Measurements from ENCODE around the gene IRF2BP1. TPM values are rescaled to one million over a fixed set of nuclear protein-coding genes. Genes with fewer than 3 reads are reported as not detected.

IRF2BP1 gene
- total RNA-seq, 1 experiment from 2014 or later, result 36.9 TPM

DNA sequence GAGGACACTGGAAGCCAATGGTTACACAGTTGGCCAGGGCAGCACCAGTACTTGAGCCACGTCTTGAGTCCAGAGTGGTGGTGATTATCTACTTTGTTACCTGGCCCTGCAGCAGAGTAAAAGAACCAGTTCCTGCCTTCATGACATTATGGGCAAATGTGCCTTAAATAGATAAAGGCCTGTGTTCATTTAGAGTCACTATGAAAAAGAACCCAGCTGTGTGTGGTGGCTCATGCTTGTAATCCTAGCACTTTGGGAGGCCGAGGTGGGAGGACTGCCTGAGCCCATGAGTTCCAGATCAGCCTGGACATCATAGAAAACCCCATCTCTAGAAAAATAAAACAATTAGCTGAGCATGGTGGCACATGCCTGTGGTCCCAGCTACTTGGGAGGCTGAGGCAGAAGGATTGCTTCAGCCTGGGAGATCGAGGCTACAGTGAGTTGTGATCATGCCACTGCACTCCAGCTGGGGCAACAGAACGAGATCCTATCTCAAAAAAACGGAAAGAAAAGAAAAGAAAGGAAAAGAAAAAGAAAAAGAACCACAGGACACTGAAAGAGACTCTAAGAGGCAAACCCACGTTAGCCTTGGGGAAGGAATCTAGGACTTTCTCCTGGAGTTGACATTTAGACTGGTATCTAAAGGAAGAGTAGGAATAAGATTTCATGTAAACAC lies 3.4 kb upstream of the IRF2BP1 start:
- Mint-ChIP-seq H3K4me3 (ENCODE audit: low read depth, unreplicated experiment) (no peak overlapping the region), H3K27me3 (ENCODE audit: unreplicated experiment) (no peaks in the 10 kb centered on the region), H3K36me3 (ENCODE audit: insufficient read depth, unreplicated experiment) (peaks cover 30% of the 10 kb centered on the region), H3K27ac (ENCODE audit: unreplicated experiment) (no peak overlapping the region), H3K9me3 (ENCODE audit: low read depth, unreplicated experiment) (no peaks in the 10 kb centered on the region), H3K4me1 (ENCODE audit: low read depth, unreplicated experiment) (no peaks in the 10 kb centered on the region)
- CTCF ChIA-PET, result no interaction called here
- TF ChIP-seq, protein P1, sequence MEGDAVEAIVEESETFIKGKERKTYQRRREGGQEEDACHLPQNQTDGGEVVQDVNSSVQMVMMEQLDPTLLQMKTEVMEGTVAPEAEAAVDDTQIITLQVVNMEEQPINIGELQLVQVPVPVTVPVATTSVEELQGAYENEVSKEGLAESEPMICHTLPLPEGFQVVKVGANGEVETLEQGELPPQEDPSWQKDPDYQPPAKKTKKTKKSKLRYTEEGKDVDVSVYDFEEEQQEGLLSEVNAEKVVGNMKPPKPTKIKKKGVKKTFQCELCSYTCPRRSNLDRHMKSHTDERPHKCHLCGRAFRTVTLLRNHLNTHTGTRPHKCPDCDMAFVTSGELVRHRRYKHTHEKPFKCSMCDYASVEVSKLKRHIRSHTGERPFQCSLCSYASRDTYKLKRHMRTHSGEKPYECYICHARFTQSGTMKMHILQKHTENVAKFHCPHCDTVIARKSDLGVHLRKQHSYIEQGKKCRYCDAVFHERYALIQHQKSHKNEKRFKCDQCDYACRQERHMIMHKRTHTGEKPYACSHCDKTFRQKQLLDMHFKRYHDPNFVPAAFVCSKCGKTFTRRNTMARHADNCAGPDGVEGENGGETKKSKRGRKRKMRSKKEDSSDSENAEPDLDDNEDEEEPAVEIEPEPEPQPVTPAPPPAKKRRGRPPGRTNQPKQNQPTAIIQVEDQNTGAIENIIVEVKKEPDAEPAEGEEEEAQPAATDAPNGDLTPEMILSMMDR (IDR thresholded peaks at IDR 0.05; ENCODE audit: unreplicated experiment), result no peak
- intact Hi-C loops (cut with micrococcal nuclease; ENCODE audit: unreplicated experiment), result no loop called here
- no TSS peak for BruUV-seq (replicated peaks)
- no peak for DNase-seq

DNA sequence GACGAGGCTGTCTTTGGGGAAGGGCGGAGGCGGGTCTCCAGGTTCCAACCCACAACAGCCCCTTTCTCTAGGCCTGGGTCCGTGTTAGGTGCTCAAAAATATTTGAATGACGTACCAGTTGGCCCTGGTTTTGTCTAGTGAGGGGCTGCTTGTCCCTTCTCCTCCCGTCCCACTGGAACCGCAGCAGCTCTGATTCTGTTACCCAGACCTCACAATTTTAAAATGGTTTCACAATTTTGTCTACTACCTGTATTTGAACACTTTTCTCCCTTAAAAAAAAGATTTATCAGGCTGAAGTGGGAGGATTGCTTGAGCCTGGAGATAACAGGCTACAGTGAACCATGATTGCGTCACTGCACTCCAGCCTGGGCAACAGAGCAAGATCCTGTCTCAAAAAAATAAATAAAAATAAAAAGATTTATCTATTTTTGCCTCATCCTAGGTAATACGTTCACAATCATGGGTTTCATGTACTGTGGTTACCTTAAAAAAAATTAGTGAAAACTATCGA lies 1.3 kb upstream of the IRF2BP1 start:
- peaks cover 47% of the 10 kb centered on the region for H3K36me3 Mint-ChIP-seq (ENCODE audit: insufficient read depth, unreplicated experiment)
- no TSS peak for BruUV-seq (replicated peaks)
- intact Hi-C loops (cut with micrococcal nuclease; ENCODE audit: unreplicated experiment), result no loop called here
- CTCF ChIA-PET, result no interaction called here
- H3K27me3 Mint-ChIP-seq (ENCODE audit: unreplicated experiment), result no peaks in the 10 kb centered on the region
- peak overlapping the region; percentile 71 for H3K27ac Mint-ChIP-seq (ENCODE audit: unreplicated experiment)
- DNase-seq, result no peak
- H3K4me1 Mint-ChIP-seq (ENCODE audit: low read depth, unreplicated experiment), result peaks cover 9% of the 10 kb centered on the region
- no peaks in the 10 kb centered on the region for H3K9me3 Mint-ChIP-seq (ENCODE audit: low read depth, unreplicated experiment)
- TF ChIP-seq, protein P1 (IDR thresholded peaks at IDR 0.05; ENCODE audit: unreplicated experiment), result no peak
- H3K4me3 Mint-ChIP-seq (ENCODE audit: low read depth, unreplicated experiment), result peak overlapping the region; percentile 82

DNA sequence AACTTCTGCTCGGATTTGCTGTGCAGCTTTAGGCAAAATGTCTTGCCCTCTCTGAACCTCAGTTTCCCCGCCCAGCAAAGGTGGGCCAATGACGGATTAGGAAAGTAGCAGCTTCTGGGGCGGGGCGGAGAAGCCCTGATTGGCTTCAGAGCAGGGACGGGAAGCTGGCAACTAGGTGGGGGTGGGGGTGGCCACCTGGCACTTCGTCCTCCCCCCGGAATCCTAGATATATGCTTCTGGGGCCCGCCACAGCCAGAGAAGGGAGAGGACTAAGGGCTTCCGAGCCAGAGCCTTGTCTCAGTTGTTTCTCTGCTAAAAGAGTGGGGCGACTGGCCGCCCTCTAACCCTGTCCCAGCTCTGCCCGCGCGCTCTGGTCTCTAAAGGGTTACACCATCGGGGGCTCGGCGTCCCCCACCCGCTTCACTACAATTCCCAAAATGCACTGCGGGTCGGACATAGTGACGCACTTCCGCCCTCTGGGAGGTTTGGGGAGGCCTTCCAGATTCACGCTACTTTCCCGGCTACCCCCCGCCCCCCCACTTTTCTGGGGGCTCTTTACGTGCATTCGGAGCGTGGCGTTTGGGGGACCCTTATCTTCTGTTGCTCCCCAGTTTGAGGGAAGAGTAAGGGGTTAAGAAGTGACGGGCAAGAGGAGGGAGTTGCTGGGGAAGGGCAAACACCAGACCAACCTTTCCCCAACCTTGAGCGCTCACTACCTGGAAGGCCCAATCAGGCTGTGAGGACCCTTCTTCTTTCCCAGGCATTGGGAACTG lies 672 bp upstream of the IRF2BP1 start:
- CTCF ChIA-PET, result interaction anchor here (0.6 to 2.2 kb wide), 6 partner anchors 16 to 418 kb away, joined by 3 to 8 read pairs (median 3); partner anchors contain the start of genes CCDC61, FOXA3, MYPOP and SNRPD2
- H3K4me1 Mint-ChIP-seq (ENCODE audit: low read depth, unreplicated experiment), result peaks cover 16% of the 10 kb centered on the region
- no TSS peak for BruUV-seq (replicated peaks)

More for the DNA sequence above, 672 bp upstream of the IRF2BP1 start:
- TF ChIP-seq, protein P1 (IDR thresholded peaks at IDR 0.05; ENCODE audit: unreplicated experiment), result no peak
- H3K27ac Mint-ChIP-seq (ENCODE audit: unreplicated experiment), result peak overlapping the region; percentile 71
- H3K27me3 Mint-ChIP-seq (ENCODE audit: unreplicated experiment), result no peaks in the 10 kb centered on the region
- no peaks in the 10 kb centered on the region for H3K9me3 Mint-ChIP-seq (ENCODE audit: low read depth, unreplicated experiment)
- peaks cover 54% of the 10 kb centered on the region for H3K36me3 Mint-ChIP-seq (ENCODE audit: insufficient read depth, unreplicated experiment)
- intact Hi-C loops (cut with micrococcal nuclease; ENCODE audit: unreplicated experiment), result no loop called here
- peak overlapping the region; percentile 82 for H3K4me3 Mint-ChIP-seq (ENCODE audit: low read depth, unreplicated experiment)
- peak; percentile 93 for DNase-seq
